WTC11 (cell line): ENCODE data around the gene POMGNT1. TPM values are rescaled to one million over a fixed set of nuclear protein-coding genes. Genes with fewer than 3 reads are reported as not detected.

Source experiments
- ATAC-seq: fragments of 200-7000 bp; cut with Tn5 transposase; 2 replicates; pipeline ENCODE4 v1.10.0; 2021; ENCODE audit warnings: mild to moderate bottlenecking, moderate library complexity
- CTCF ChIA-PET: fragments of 300-600 bp; sonication (Branson Sonifier 250); formaldehyde crosslinking; loops from one replicate; lab custom pipeline; 2021; ENCODE audit warnings: antibody characterized with exemption; lab: Charles Lee
- POLR2A ChIA-PET: fragments of 350-600 bp; sonication (Branson Sonifier 250); formaldehyde crosslinking; loops from one replicate; lab custom pipeline; 2021; ENCODE audit warnings: antibody characterized with exemption; lab: Charles Lee
- DNase-seq: peaks from one replicate; pipeline ENCODE4 v3.0.0; 2021; ENCODE audit warnings: low spot score
- H3K27ac Mint-ChIP-seq: 2 replicates; pipeline ENCODE4 v1.8.0; 2021; ENCODE audit warnings: mixed read lengths
- H3K27me3 Mint-ChIP-seq: 2 replicates; pipeline ENCODE4 v1.8.0; 2021; ENCODE audit warnings: low read depth, mild to moderate bottlenecking, moderate library complexity, mixed read lengths
- H3K36me3 Mint-ChIP-seq: 2 replicates; pipeline ENCODE4 v1.8.0; 2021; ENCODE audit warnings: mixed read lengths
- H3K4me1 Mint-ChIP-seq: 2 replicates; pipeline ENCODE4 v1.8.0; 2022; ENCODE audit warnings: mixed read lengths
- H3K4me3 Mint-ChIP-seq: 2 replicates; pipeline ENCODE4 v1.8.0; 2021; ENCODE audit warnings: mild to moderate bottlenecking, moderate library complexity, mixed read lengths
- H3K9me3 Mint-ChIP-seq: 2 replicates; pipeline ENCODE4 v1.8.0; 2021; ENCODE audit warnings: mixed read lengths
- ATF1 ChIP-seq: sonication (generic); formaldehyde crosslinking; IDR thresholded peaks from 2 replicates; pipeline ENCODE4 v1.8.1; 2023; ENCODE audit warnings: mild to moderate bottlenecking, moderate library complexity, missing genetic modification reagents
- CBFB ChIP-seq: sonication (generic); formaldehyde crosslinking; IDR thresholded peaks from 2 replicates; pipeline ENCODE4 v1.8.1; 2022; ENCODE audit warnings: mild to moderate bottlenecking, low read depth, missing genetic modification reagents
- CREB1 ChIP-seq: sonication (generic); formaldehyde crosslinking; IDR thresholded peaks from 2 replicates; pipeline ENCODE4 v1.8.0; 2023; ENCODE audit warnings: mild to moderate bottlenecking, missing genetic modification reagents
- GABPB1 ChIP-seq: sonication (generic); formaldehyde crosslinking; IDR thresholded peaks from 2 replicates; pipeline ENCODE4 v1.8.1; 2023; ENCODE audit warnings: mild to moderate bottlenecking, missing genetic modification reagents
- NFE2L1 ChIP-seq: sonication (generic); formaldehyde crosslinking; IDR thresholded peaks from 2 replicates; pipeline ENCODE4 v1.8.1; 2023; ENCODE audit warnings: missing genetic modification reagents
- NR1H2 ChIP-seq: sonication (generic); formaldehyde crosslinking; IDR thresholded peaks from 2 replicates; pipeline ENCODE4 v1.9.0; 2021; ENCODE audit warnings: mild to moderate bottlenecking, moderate library complexity, missing genetic modification reagents
- ZNF232 ChIP-seq: sonication (generic); formaldehyde crosslinking; IDR thresholded peaks from 2 replicates; pipeline ENCODE4 v1.8.0; 2022; ENCODE audit warnings: mild to moderate bottlenecking, missing genetic modification reagents
- ZNF396 ChIP-seq: fragments of 250-450 bp; sonication (Bioruptor Pico); IDR thresholded peaks from 2 replicates; pipeline ENCODE4 v1.8.0; 2021; ENCODE audit warnings: mild to moderate bottlenecking, moderate library complexity, borderline replicate concordance
- total RNA-seq: library from RNA; stranded (reverse); gene quantifications from 3 replicates; pipeline ENCODE4 v1.2.3, GENCODE V29; 2021
- TF ChIP-seq, protein P1 (sequence below): sonication (generic); formaldehyde crosslinking; IDR thresholded peaks from 2 replicates; pipeline ENCODE4 v1.8.0; 2022; ENCODE audit warnings: mild to moderate bottlenecking, missing genetic modification reagents
- TF ChIP-seq, protein P2 (sequence below): sonication (generic); formaldehyde crosslinking; IDR thresholded peaks from 2 replicates; pipeline ENCODE4 v1.8.0; 2023; ENCODE audit warnings: mild to moderate bottlenecking, missing genetic modification reagents
- TF ChIP-seq, protein P3 (sequence below): sonication (generic); formaldehyde crosslinking; IDR thresholded peaks from 2 replicates; pipeline ENCODE4 v1.8.0; 2022; ENCODE audit warnings: mild to moderate bottlenecking, missing genetic modification reagents
- TF ChIP-seq, protein P4 (sequence below): sonication (generic); formaldehyde crosslinking; IDR thresholded peaks from 2 replicates; pipeline ENCODE4 v1.8.0; 2022; ENCODE audit warnings: mild to moderate bottlenecking, missing genetic modification reagents

Gene POMGNT1
- total RNA-seq, 1 experiment from 2014 or later = 42.5 TPM

DNA sequence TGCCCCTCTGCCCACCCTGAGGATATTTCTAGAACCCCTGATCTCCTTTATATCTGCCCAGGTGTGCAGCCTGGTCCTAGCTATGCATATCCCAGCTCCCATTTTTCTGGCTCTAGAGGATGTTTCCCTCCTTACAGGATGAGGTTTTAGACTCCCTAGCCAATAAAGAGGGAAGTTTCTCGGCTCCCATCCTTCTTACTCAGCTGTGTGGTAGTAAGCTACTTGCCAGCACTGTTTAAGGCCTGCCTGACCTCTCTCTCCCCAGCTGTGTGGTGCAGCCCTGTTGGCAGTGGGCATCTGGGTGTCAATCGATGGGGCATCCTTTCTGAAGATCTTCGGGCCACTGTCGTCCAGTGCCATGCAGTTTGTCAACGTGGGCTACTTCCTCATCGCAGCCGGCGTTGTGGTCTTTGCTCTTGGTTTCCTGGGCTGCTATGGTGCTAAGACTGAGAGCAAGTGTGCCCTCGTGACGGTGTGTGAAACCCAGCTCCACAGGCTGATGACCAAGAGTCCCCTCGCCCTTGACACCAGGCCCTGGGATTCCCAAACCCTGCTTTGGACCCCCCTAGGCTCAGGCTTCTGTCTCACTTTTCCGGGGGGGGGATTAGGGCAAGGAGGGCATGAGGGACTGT lies 14.2 kb downstream of the POMGNT1 start:
- H3K27ac Mint-ChIP-seq = peak overlapping the region; percentile 55; the same call in 1 of the 2 replicates
- DNase-seq = no peak
- no peak overlapping the region for H3K4me3 Mint-ChIP-seq
- H3K36me3 Mint-ChIP-seq = no peaks in the 10 kb centered on the region
- H3K9me3 Mint-ChIP-seq = no peaks in the 10 kb centered on the region
- CTCF ChIA-PET = interaction anchor here (0.6 to 4.8 kb wide), 6 partner anchors 19 to 152 kb away, joined by 3 to 62 read pairs (median 4); partner anchors contain the start of gene LURAP1
- no peak for ATAC-seq
- POLR2A ChIA-PET = interaction anchor here (1.4 kb wide), 1 partner anchor 40 kb away, joined by 7 read pairs; no protein-coding TSS in a partner anchor
- 0 out of 2 replicates have a peak, but pooled peaks cover 6% of the 10 kb centered on the region for H3K4me1 Mint-ChIP-seq
- TF ChIP-seq, protein P1, sequence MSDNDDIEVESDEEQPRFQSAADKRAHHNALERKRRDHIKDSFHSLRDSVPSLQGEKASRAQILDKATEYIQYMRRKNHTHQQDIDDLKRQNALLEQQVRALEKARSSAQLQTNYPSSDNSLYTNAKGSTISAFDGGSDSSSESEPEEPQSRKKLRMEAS (CRISPR knock-in tag) = no peak
- no peak for TF ChIP-seq CBFB
- TF ChIP-seq, protein P2, sequence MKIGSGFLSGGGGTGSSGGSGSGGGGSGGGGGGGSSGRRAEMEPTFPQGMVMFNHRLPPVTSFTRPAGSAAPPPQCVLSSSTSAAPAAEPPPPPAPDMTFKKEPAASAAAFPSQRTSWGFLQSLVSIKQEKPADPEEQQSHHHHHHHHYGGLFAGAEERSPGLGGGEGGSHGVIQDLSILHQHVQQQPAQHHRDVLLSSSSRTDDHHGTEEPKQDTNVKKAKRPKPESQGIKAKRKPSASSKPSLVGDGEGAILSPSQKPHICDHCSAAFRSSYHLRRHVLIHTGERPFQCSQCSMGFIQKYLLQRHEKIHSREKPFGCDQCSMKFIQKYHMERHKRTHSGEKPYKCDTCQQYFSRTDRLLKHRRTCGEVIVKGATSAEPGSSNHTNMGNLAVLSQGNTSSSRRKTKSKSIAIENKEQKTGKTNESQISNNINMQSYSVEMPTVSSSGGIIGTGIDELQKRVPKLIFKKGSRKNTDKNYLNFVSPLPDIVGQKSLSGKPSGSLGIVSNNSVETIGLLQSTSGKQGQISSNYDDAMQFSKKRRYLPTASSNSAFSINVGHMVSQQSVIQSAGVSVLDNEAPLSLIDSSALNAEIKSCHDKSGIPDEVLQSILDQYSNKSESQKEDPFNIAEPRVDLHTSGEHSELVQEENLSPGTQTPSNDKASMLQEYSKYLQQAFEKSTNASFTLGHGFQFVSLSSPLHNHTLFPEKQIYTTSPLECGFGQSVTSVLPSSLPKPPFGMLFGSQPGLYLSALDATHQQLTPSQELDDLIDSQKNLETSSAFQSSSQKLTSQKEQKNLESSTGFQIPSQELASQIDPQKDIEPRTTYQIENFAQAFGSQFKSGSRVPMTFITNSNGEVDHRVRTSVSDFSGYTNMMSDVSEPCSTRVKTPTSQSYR (CRISPR knock-in tag) = no peak
- TF ChIP-seq ATF1 = no peak
- peaks cover 8% of the 10 kb centered on the region for H3K27me3 Mint-ChIP-seq

DNA sequence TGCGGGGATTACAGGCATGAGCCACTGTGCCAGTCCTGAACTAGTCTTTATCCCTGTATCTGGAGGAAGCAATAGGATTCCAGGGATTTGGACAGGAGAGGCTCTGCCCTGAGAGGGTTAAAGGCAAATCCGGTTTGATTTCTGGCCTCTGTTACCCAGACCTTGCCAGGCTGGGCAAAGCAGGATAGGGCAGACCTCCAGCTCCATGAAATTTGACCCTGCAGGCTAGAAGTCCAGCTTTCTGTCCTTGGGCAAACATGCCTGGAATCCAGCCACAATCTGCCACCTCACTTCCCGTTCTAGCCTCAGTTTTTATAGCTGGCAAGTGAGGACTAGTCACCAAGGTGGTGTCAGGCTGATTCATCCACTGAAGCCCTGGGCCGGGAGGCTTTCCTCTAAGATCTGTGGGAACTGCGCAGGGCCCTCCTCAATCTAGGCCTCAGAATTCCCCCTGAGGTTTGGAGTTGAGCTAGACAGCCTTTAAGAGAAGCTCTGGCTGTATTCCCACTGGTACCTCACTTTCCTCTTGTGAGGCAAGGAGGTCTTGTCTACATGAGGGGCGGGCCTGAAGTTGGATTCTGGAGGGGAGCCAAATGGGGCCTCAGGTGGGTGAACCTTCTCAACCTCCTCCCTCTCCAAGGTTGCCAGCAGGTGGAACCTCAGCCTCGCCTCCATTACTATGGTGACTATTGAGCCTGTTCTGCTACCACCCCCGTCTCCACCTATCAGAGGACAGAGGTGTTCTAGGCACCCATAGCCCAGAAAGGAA lies 15.0 kb downstream of the POMGNT1 start:
- DNase-seq = no peak
- peak; percentile 11 for ATAC-seq
- no peak overlapping the region for H3K27ac Mint-ChIP-seq
- ChIA-PET POLR2A (interaction anchor here (1.4 kb wide), 1 partner anchor 40 kb away, joined by 7 read pairs; no protein-coding TSS in a partner anchor), CTCF (interaction anchor here (0.9 to 4.8 kb wide), 6 partner anchors 10 to 144 kb away, joined by 3 to 62 read pairs (median 4); partner anchors contain the start of gene LURAP1)
- no peaks in the 10 kb centered on the region for H3K9me3 Mint-ChIP-seq
- H3K4me1 Mint-ChIP-seq = 0 out of 2 replicates have a peak, but pooled peaks cover 6% of the 10 kb centered on the region
- H3K36me3 Mint-ChIP-seq = no peaks in the 10 kb centered on the region
- no peak overlapping the region for H3K4me3 Mint-ChIP-seq
- TF ChIP-seq, protein P3, sequence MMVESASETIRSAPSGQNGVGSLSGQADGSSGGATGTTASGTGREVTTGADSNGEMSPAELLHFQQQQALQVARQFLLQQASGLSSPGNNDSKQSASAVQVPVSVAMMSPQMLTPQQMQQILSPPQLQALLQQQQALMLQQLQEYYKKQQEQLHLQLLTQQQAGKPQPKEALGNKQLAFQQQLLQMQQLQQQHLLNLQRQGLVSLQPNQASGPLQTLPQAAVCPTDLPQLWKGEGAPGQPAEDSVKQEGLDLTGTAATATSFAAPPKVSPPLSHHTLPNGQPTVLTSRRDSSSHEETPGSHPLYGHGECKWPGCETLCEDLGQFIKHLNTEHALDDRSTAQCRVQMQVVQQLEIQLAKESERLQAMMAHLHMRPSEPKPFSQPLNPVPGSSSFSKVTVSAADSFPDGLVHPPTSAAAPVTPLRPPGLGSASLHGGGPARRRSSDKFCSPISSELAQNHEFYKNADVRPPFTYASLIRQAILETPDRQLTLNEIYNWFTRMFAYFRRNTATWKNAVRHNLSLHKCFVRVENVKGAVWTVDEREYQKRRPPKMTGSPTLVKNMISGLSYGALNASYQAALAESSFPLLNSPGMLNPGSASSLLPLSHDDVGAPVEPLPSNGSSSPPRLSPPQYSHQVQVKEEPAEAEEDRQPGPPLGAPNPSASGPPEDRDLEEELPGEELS (CRISPR knock-in tag) = no peak
- TF ChIP-seq, protein P4, sequence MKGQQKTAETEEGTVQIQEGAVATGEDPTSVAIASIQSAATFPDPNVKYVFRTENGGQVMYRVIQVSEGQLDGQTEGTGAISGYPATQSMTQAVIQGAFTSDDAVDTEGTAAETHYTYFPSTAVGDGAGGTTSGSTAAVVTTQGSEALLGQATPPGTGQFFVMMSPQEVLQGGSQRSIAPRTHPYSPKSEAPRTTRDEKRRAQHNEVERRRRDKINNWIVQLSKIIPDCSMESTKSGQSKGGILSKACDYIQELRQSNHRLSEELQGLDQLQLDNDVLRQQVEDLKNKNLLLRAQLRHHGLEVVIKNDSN (CRISPR knock-in tag) = no peak
- TF ChIP-seq GABPB1 (CRISPR knock-in tag) (peak; percentile 29; the same call in 1 of the 2 replicates), ZNF396 (CRISPR knock-in tag) (no peak), NR1H2 (CRISPR knock-in tag) (no peak), ZNF232 (CRISPR knock-in tag) (no peak), NFE2L1 (CRISPR knock-in tag) (no peak)
- H3K27me3 Mint-ChIP-seq = peaks cover 8% of the 10 kb centered on the region

DNA sequence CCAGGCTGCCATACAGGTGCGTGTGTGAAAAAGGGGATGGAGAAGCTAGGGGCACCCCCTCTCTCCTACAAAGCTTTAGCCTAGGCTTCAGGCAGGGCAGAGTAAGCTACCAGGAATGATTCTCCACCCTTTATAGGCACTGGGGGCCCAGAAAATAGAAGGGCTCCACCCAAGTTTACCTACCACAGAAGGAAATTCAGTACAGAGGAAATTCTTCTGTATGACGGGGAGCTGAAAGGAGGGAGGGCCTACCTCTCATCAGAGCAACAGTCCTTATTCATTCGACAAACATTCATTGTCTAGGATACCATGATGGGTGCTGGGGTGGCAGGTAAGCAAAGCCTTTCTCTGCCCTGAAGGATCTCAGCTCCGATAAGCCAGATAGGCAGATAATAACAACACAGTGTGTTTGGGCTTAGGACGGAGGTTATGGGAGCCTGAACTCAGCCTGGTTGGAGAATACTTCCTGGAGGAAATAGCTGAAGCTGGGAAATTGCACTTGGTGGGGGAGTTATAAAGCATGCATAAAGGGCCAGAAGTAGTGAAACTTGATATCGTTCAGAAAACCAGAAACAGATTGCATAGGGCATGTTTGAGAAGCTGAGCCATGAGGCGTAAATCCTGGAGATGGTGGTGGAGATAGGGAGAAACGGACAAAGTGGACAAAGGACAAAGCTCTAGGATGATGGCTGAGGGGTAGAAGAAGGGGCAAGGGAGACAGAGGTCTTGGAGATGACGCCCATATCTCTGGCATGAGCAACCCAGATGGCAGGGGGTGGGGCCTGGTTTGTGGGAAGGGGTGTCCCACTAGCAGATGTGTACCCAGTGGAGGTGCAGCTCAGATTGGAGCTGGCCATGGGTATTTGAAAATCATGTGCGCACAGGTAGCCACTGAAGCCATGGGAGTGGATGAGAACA lies 16.6 kb downstream of the POMGNT1 start:
- TF ChIP-seq CREB1 (CRISPR knock-in tag) = no peak
- no peak for DNase-seq
- Mint-ChIP-seq H3K27me3 (peaks cover 8% of the 10 kb centered on the region), H3K4me3 (no peak overlapping the region), H3K4me1 (0 out of 2 replicates have a peak, but pooled peaks cover 6% of the 10 kb centered on the region), H3K36me3 (no peaks in the 10 kb centered on the region), H3K9me3 (no peaks in the 10 kb centered on the region), H3K27ac (no peak overlapping the region)
- no peak for ATAC-seq
- ChIA-PET CTCF (interaction anchor here (0.8 to 4.8 kb wide), 11 partner anchors 15 to 147 kb away, joined by 3 to 62 read pairs (median 4); partner anchors contain the start of gene LURAP1), POLR2A (no interaction called here)
